Natural killer cell (primary cell): ENCODE measurements around the gene NADK. TPM values are rescaled to one million over a fixed set of nuclear protein-coding genes. Genes with fewer than 3 reads are reported as not detected.

Experiments
- ATAC-seq, 3 donors: fragments of 150-1000 bp in 2 of 3; fragments of 200-7000 bp in 1 of 3; cut with Tn5 transposase; 1 replicate in 1 of 3; 2 replicates in 2 of 3; pipeline ENCODE4 v1.10.0; 2021; ENCODE audit warnings: mild to moderate bottlenecking in 2 of 3, moderate library complexity in 2 of 3
- DNase-seq, 2 donors: peaks; one replicate each; pipeline versions ENCODE4 v3.0.0 to v3.0.0-alpha.2; 2013 to 2021; ENCODE audit warnings: mixed read lengths in 1 of 2
- H3K27ac ChIP-seq: one replicate; pipeline ENCODE4 v1.5.1; 2013; ENCODE audit warnings: mild to moderate bottlenecking, low read length
- H3K27me3 ChIP-seq: one replicate; pipeline ENCODE4 v1.6.1; 2013; ENCODE audit warnings: low read length; ENCODE audit not compliant: control insufficient read depth, insufficient read depth
- H3K36me3 ChIP-seq: one replicate; pipeline ENCODE4 v1.6.1; 2013; ENCODE audit warnings: low read length; ENCODE audit not compliant: control insufficient read depth, insufficient read depth
- H3K4me1 ChIP-seq: one replicate; pipeline ENCODE4 v1.6.1; 2013; ENCODE audit warnings: low read length; ENCODE audit not compliant: control insufficient read depth, insufficient read depth
- H3K4me3 ChIP-seq: one replicate; pipeline ENCODE4 v1.5.1; 2013; ENCODE audit warnings: low read length
- H3K9me3 ChIP-seq: one replicate; pipeline ENCODE4 v1.6.1; 2013; ENCODE audit warnings: low read length; ENCODE audit not compliant: control insufficient read depth, insufficient read depth
- H3K27ac Mint-ChIP-seq, 2 donors: one replicate each; pipeline ENCODE4 v1.8.0; 2022; ENCODE audit warnings: mild to moderate bottlenecking in 2 of 2, mixed read lengths in 2 of 2, moderate library complexity in 1 of 2
- H3K27me3 Mint-ChIP-seq, 2 donors: one replicate each; pipeline ENCODE4 v1.8.0; 2022; ENCODE audit warnings: low read depth in 2 of 2, mixed read lengths in 2 of 2
- H3K36me3 Mint-ChIP-seq: one replicate; pipeline ENCODE4 v1.8.0; 2022; ENCODE audit warnings: mixed read lengths
- H3K4me1 Mint-ChIP-seq, 2 donors: one replicate each; pipeline ENCODE4 v1.8.0; 2022; ENCODE audit warnings: mixed read lengths in 2 of 2
- H3K4me3 Mint-ChIP-seq: one replicate; pipeline ENCODE4 v1.8.0; 2022; ENCODE audit warnings: mild to moderate bottlenecking, moderate library complexity, mixed read lengths
- H3K9me3 Mint-ChIP-seq, 2 donors: one replicate each; pipeline ENCODE4 v1.8.0; 2022; ENCODE audit warnings: mixed read lengths in 2 of 2
- CTCF ChIP-seq: fragments of 200-600 bp; IDR thresholded peaks from one replicate; pipeline ENCODE4 v1.8.0; 2022; ENCODE audit warnings: antibody characterized with exemption
- WGBS: methylation state at CpG from one replicate; pipeline ENCODE4 v1.1.7; 2013; ENCODE audit warnings: missing lambda C conversion rate; ENCODE audit not compliant: insufficient coverage; 5-methylcytosine and 5-hydroxymethylcytosine counted together
- intact Hi-C: fragments of 100-400 bp; cut with micrococcal nuclease; formaldehyde crosslinking; loops from one replicate; pipeline ENCODE4 v1.14.2; 2022
- total RNA-seq, 4 donors: library from RNA; stranded (reverse); fragments of 120-200 nt in 1 of 4; gene quantifications; one replicate each; pipeline versions ENCODE4 v1.2.3 to v1.2.4, GENCODE V29; 2013 to 2022

The NADK gene
- total RNA-seq, 3 donors from 2014 or later (not counting 1 experiment from before 2014, with no cell fraction given) = 97.7 to 117 (median 112) TPM

GRCh38 chr1:1809489-1809888 is 31.2 kb upstream of the NADK start:
- H3K27me3 ChIP-seq = no peaks in the 10 kb centered on the region
- Mint-ChIP-seq H3K27me3 (no peaks in the 10 kb centered on the region), H3K4me1 (peaks cover 0 to 6% of the 10 kb centered on the region in 2 donors), H3K27ac (peak overlapping the region in 1 of 2 donors; percentile 6), H3K36me3 (peaks cover 6% of the 10 kb centered on the region), H3K9me3 (no peaks in the 10 kb centered on the region), H3K4me3 (no peak overlapping the region)
- no peak for DNase-seq
- no peak overlapping the region for H3K4me3 ChIP-seq
- WGBS = 98% methylated on average over 6 of the region's 6 CpGs
- no peak for TF ChIP-seq CTCF
- H3K9me3 ChIP-seq = no peaks in the 10 kb centered on the region
- no peak for ATAC-seq
- H3K36me3 ChIP-seq = peaks cover 43% of the 10 kb centered on the region
- no peak overlapping the region for H3K27ac ChIP-seq
- intact Hi-C loops = no loop called here
- no peaks in the 10 kb centered on the region for H3K4me1 ChIP-seq

GRCh38 chr1:1808206-1808605 is 29.9 kb upstream of the NADK start:
- Histone ChIP-seq H3K27me3 (no peaks in the 10 kb centered on the region), H3K27ac (no peak overlapping the region), H3K4me3 (no peak overlapping the region), H3K4me1 (no peaks in the 10 kb centered on the region), H3K9me3 (no peaks in the 10 kb centered on the region), H3K36me3 (peaks cover 40% of the 10 kb centered on the region)
- Mint-ChIP-seq H3K9me3 (no peaks in the 10 kb centered on the region), H3K27ac (peak overlapping the region; percentile 15 to 44), H3K36me3 (no peaks in the 10 kb centered on the region), H3K4me1 (peaks cover 0 to 6% of the 10 kb centered on the region in 2 donors), H3K27me3 (no peaks in the 10 kb centered on the region), H3K4me3 (no peak overlapping the region)
- ATAC-seq = no peak
- intact Hi-C loops = no loop called here
- no peak for DNase-seq
- no peak for TF ChIP-seq CTCF
- 91% methylated on average over 10 of the region's 10 CpGs for WGBS

GRCh38 chr1:1806890-1807289 is 28.6 kb upstream of the NADK start:
- no peak for ATAC-seq
- Mint-ChIP-seq H3K36me3 (no peaks in the 10 kb centered on the region), H3K27ac (peak overlapping the region; percentile 11 to 76), H3K9me3 (no peaks in the 10 kb centered on the region), H3K4me3 (no peak overlapping the region), H3K4me1 (peaks cover 6 to 9% of the 10 kb centered on the region in 2 donors), H3K27me3 (no peaks in the 10 kb centered on the region)
- Histone ChIP-seq H3K9me3 (no peaks in the 10 kb centered on the region), H3K27me3 (no peaks in the 10 kb centered on the region), H3K27ac (no peak overlapping the region), H3K4me1 (no peaks in the 10 kb centered on the region), H3K4me3 (no peak overlapping the region), H3K36me3 (peaks cover 46% of the 10 kb centered on the region)
- no peak for DNase-seq
- intact Hi-C loops = no loop called here
- WGBS = 75% methylated on average over 2 of the region's 2 CpGs
- TF ChIP-seq CTCF = no peak

GRCh38 chr1:1804301-1804700 is 26.0 kb upstream of the NADK start:
- Histone ChIP-seq H3K27me3 (no peaks in the 10 kb centered on the region), H3K4me1 (peaks cover 7% of the 10 kb centered on the region), H3K27ac (no peak overlapping the region), H3K9me3 (no peaks in the 10 kb centered on the region), H3K36me3 (peaks cover 45% of the 10 kb centered on the region), H3K4me3 (no peak overlapping the region)
- Mint-ChIP-seq H3K27me3 (no peaks in the 10 kb centered on the region), H3K9me3 (no peaks in the 10 kb centered on the region), H3K36me3 (no peaks in the 10 kb centered on the region), H3K4me3 (no peak overlapping the region), H3K4me1 (peaks cover 26 to 28% of the 10 kb centered on the region in 2 donors), H3K27ac (peak overlapping the region in 1 of 2 donors; percentile 45)
- ATAC-seq (no peak), DNase-seq (no peak)
- intact Hi-C loops = no loop called here
- no peak for TF ChIP-seq CTCF
- WGBS = 97% methylated on average over 8 of the region's 8 CpGs
